IMR-90 (cell line): ENCODE results near the gene CANX. TPM values are rescaled to one million over a fixed set of nuclear protein-coding genes. Genes with fewer than 3 reads are reported as not detected.
A peak's percentile ranks its signal among the peaks of the same experiment; 100 is the strongest.

Source experiments
- ATAC-seq: fragments of 200-7000 bp; cut with Tn5 transposase; 2 replicates; pipeline ENCODE4 v1.9.1; 2020; ENCODE audit warnings: low read depth, mild to moderate bottlenecking, moderate library complexity
- BruUV-seq: library from RNA; stranded (reverse); fragments of 400-500 nt; replicated peaks from 2 replicates; lab custom pipeline; 2021; lab: Mats Ljungman, UMichigan
- CTCF ChIA-PET: fragments of 300-600 bp; formaldehyde crosslinking; extraction: SDS; loops from one replicate; lab custom pipeline; 2021; ENCODE audit warnings: antibody characterized with exemption; lab: Yijun Ruan, JAX
- POLR2A ChIA-PET: fragments of 300-600 bp; sonication (Branson Sonifier 250); formaldehyde crosslinking; loops from one replicate; lab custom pipeline; 2022; ENCODE audit warnings: antibody characterized with exemption; ENCODE audit not compliant: unreplicated experiment; lab: Charles Lee
- DNase-seq: peaks from one replicate; pipeline ENCODE4 v3.0.0; 2013
- H2AFZ ChIP-seq: replicated peaks from 2 replicates; pipeline ENCODE3; 2013; ENCODE audit warnings: low read length, mild to moderate bottlenecking; ENCODE audit not compliant: poor library complexity
- H2AK5ac ChIP-seq: 2 replicates; pipeline ENCODE4 v1.6.1; 2013; ENCODE audit warnings: low read depth, low read length, inconsistent platforms
- H2AK9ac ChIP-seq: replicated peaks from 2 replicates; pipeline ENCODE3; 2013; ENCODE audit warnings: mild to moderate bottlenecking, low read depth, low read length, moderate library complexity; ENCODE audit not compliant: poor library complexity
- H2BK120ac ChIP-seq: 2 replicates; pipeline ENCODE4 v1.6.1; 2013; ENCODE audit warnings: low read depth, low read length, inconsistent platforms
- H2BK15ac ChIP-seq: 3 replicates; pipeline ENCODE4 v1.6.1; 2013; ENCODE audit warnings: low read depth, low read length, inconsistent platforms
- H2BK20ac ChIP-seq: 2 replicates; pipeline ENCODE4 v1.6.1; 2013; ENCODE audit warnings: low read depth, mild to moderate bottlenecking, inconsistent platforms, low read length, moderate library complexity
- H2BK5ac ChIP-seq: 2 replicates; pipeline ENCODE4 v1.6.1; 2013; ENCODE audit warnings: mild to moderate bottlenecking, low read depth, low read length, inconsistent platforms; ENCODE audit not compliant: poor library complexity, severe bottlenecking
- H3K14ac ChIP-seq: replicated peaks from 2 replicates; pipeline ENCODE4 v1.6.1; 2013; ENCODE audit warnings: low read depth, low read length, inconsistent platforms
- H3K18ac ChIP-seq: 2 replicates; pipeline ENCODE4 v1.6.1; 2013; ENCODE audit warnings: low read depth, low read length, control low read depth
- H3K23ac ChIP-seq: 2 replicates; pipeline ENCODE4 v1.6.1; 2013; ENCODE audit warnings: low read depth, low read length, inconsistent platforms
- H3K27ac ChIP-seq: 2 replicates; pipeline ENCODE4 v1.5.1; 2013; ENCODE audit warnings: mild to moderate bottlenecking, control low read depth, low read length; ENCODE audit not compliant: insufficient read depth
- H3K27me3 ChIP-seq: 2 replicates; pipeline ENCODE4 v1.6.1; 2013; ENCODE audit warnings: low read length; ENCODE audit not compliant: control insufficient read depth, insufficient read depth
- H3K36me3 ChIP-seq: 2 replicates; pipeline ENCODE4 v1.6.1; 2013; ENCODE audit warnings: low read length, mixed read lengths; ENCODE audit not compliant: control insufficient read depth, insufficient read depth
- H3K4ac ChIP-seq: 2 replicates; pipeline ENCODE4 v1.6.1; 2013; ENCODE audit warnings: low read depth, low read length, inconsistent platforms
- H3K4me1 ChIP-seq: 2 replicates; pipeline ENCODE4 v1.6.1; 2013; ENCODE audit warnings: low read length, mixed read lengths; ENCODE audit not compliant: control insufficient read depth, insufficient read depth
- H3K4me2 ChIP-seq: 2 replicates; pipeline ENCODE4 v1.6.1; 2013; ENCODE audit warnings: low read depth, mild to moderate bottlenecking, control low read depth, low read length, moderate library complexity
- H3K4me3 ChIP-seq: 2 replicates; pipeline ENCODE4 v1.5.1; 2013; ENCODE audit warnings: low read depth, mild to moderate bottlenecking, control low read depth, low read length, moderate library complexity; ENCODE audit not compliant: insufficient read depth
- H3K56ac ChIP-seq: 2 replicates; pipeline ENCODE4 v1.6.1; 2013; ENCODE audit warnings: low read length, inconsistent platforms; ENCODE audit not compliant: insufficient read depth; ENCODE audit errors: extremely low read depth
- H3K79me1 ChIP-seq, 2 experiments: 2 replicates each; pipeline ENCODE4 v1.6.1; 2013; ENCODE audit warnings: low read length in 2 of 2, inconsistent platforms in 1 of 2, low read depth in 1 of 2
- H3K9ac ChIP-seq: 2 replicates; pipeline ENCODE4 v1.6.1; 2013; ENCODE audit warnings: low read depth, low read length, control low read depth
- H3K9me1 ChIP-seq: 2 replicates; pipeline ENCODE4 v1.6.1; 2013; ENCODE audit warnings: low read length, inconsistent platforms; ENCODE audit not compliant: insufficient read depth
- H3K9me3 ChIP-seq: 2 replicates; pipeline ENCODE4 v1.6.1; 2013; ENCODE audit warnings: low read length; ENCODE audit not compliant: control insufficient read depth, insufficient read depth
- H4K20me1 ChIP-seq: 2 replicates; pipeline ENCODE4 v1.6.1; 2013; ENCODE audit warnings: low read length, inconsistent platforms; ENCODE audit not compliant: insufficient read depth
- H4K5ac ChIP-seq: 2 replicates; pipeline ENCODE4 v1.6.1; 2013; ENCODE audit warnings: mild to moderate bottlenecking, low read depth, low read length, control low read depth
- H4K8ac ChIP-seq, 2 experiments: 2 replicates each; pipeline ENCODE4 v1.6.1; 2013; ENCODE audit warnings: low read depth in 2 of 2, low read length in 2 of 2, control low read depth in 1 of 2, inconsistent platforms in 1 of 2
- H4K91ac ChIP-seq: 2 replicates; pipeline ENCODE4 v1.6.1; 2013; ENCODE audit warnings: low read depth, low read length, inconsistent platforms; ENCODE audit not compliant: insufficient read depth
- BHLHE40 ChIP-seq: fragments of 150-350 bp; IDR thresholded peaks from 2 replicates; pipeline ENCODE4 v1.6.1; 2016; ENCODE audit warnings: mild to moderate bottlenecking, low read depth, low read length
- CEBPB ChIP-seq: IDR thresholded peaks from 2 replicates; pipeline ENCODE4 v1.6.1; 2012; ENCODE audit warnings: low read depth, low read length, improper control_type of control experiment
- CHD1 ChIP-seq: IDR thresholded peaks from 2 replicates; pipeline ENCODE4 v1.6.1; 2012; ENCODE audit warnings: low read depth, low read length, improper control_type of control experiment
- CTCF ChIP-seq: conservative IDR thresholded peaks from 2 replicates; pipeline ENCODE4 v1.5.1; 2012; ENCODE audit warnings: mild to moderate bottlenecking, low read depth, low read length, improper control_type of control experiment
- ELK1 ChIP-seq: fragments of 150-350 bp; IDR thresholded peaks from 2 replicates; pipeline ENCODE4 v1.6.1; 2016; ENCODE audit warnings: low read depth, mild to moderate bottlenecking, low read length, moderate library complexity, borderline replicate concordance
- FOS ChIP-seq: fragments of 150-350 bp; IDR thresholded peaks from 2 replicates; pipeline ENCODE4 v1.6.1; 2016; ENCODE audit warnings: low read depth, low read length
- MAFK ChIP-seq: IDR thresholded peaks from 2 replicates; pipeline ENCODE4 v1.6.1; 2012; ENCODE audit warnings: low read depth, low read length, improper control_type of control experiment
- MAZ ChIP-seq: IDR thresholded peaks from 2 replicates; pipeline ENCODE4 v1.6.1; 2012; ENCODE audit warnings: low read depth, mild to moderate bottlenecking, low read length, improper control_type of control experiment, moderate library complexity, borderline replicate concordance
- MXI1 ChIP-seq: IDR thresholded peaks from 2 replicates; pipeline ENCODE4 v1.6.1; 2012; ENCODE audit warnings: low read depth, mild to moderate bottlenecking, low read length, moderate library complexity, borderline replicate concordance
- NFE2L2 ChIP-seq: fragments of 150-350 bp; IDR thresholded peaks from 2 replicates; pipeline ENCODE4 v1.6.1; 2016; ENCODE audit warnings: low read depth, mild to moderate bottlenecking, low read length
- POLR2A ChIP-seq: IDR thresholded peaks from 2 replicates; pipeline ENCODE4 v1.6.1; 2012; ENCODE audit warnings: mild to moderate bottlenecking, low read depth, low read length
- RAD21 ChIP-seq: IDR thresholded peaks from 2 replicates; pipeline ENCODE4 v1.6.1; 2012; ENCODE audit warnings: low read length, improper control_type of control experiment
- RCOR1 ChIP-seq: IDR thresholded peaks from 2 replicates; pipeline ENCODE4 v1.6.1; 2012; ENCODE audit warnings: mild to moderate bottlenecking, low read length, improper control_type of control experiment; ENCODE audit not compliant: insufficient replicate concordance
- RFX5 ChIP-seq: IDR thresholded peaks from 2 replicates; pipeline ENCODE4 v1.8.0; 2012; ENCODE audit warnings: low read depth, mild to moderate bottlenecking, low read length, moderate library complexity
- SMC3 ChIP-seq: fragments of 150-350 bp; IDR thresholded peaks from 2 replicates; pipeline ENCODE4 v1.6.1; 2016; ENCODE audit warnings: low read depth, mild to moderate bottlenecking, antibody characterized with exemption, low read length, moderate library complexity
- USF2 ChIP-seq: fragments of 150-350 bp; IDR thresholded peaks from 2 replicates; pipeline ENCODE4 v1.6.1; 2017; ENCODE audit warnings: mild to moderate bottlenecking, antibody characterized with exemption, low read length, low read depth
- WGBS, 2 experiments: methylation state at CpG; one replicate each; pipeline versions ENCODE4 v1.1.5 to v1.1.7; 2013; ENCODE audit warnings: missing lambda C conversion rate in 2 of 2; ENCODE audit not compliant: insufficient read length in 1 of 2; ENCODE audit errors: extremely low coverage in 2 of 2; 5-methylcytosine and 5-hydroxymethylcytosine counted together
- dilution Hi-C: fragments of 300-500 bp; cut with HindIII; formaldehyde crosslinking; loops from one replicate; pipeline ENCODE4 v1.14.3; 2018; ENCODE audit warnings: low sequenced_read_pairs; ENCODE audit not compliant: unreplicated experiment
- in situ Hi-C: fragments of 300-500 bp; cut with MboI; formaldehyde crosslinking; loops from 3 replicates; pipeline ENCODE4 v1.14.3; 2019; ENCODE audit warnings: low sequenced_read_pairs, inconsistent platforms, mixed read lengths
- intact Hi-C: fragments of 100-400 bp; cut with micrococcal nuclease; formaldehyde crosslinking; loops from 2 replicates; pipeline ENCODE4 v1.10.0; 2022
- polyA plus RNA-seq, 3 experiments: library from polyadenylated mRNA; depleted of rRNA; stranded (reverse); fragments of >200 nt; gene quantifications; 2 replicates each; pipeline ENCODE4 v1.2.3, GENCODE V29; 2012; ENCODE audit warnings: low replicate concordance in 1 of 3
- total RNA-seq: library from RNA; depleted of rRNA; stranded (reverse); fragments of >200 nt; gene quantifications from 2 replicates; pipeline ENCODE4 v1.2.3, GENCODE V29; 2012

CANX gene
- total and polyA plus RNA-seq, 2 of the 4 experiments (the other 2 are of a cell fraction) = 216 to 345 TPM

- H3K36me3 ChIP-seq = peaks cover 48% of the 10 kb centered on the region
- no peak overlapping the region for H3K27ac ChIP-seq
- H4K20me1 ChIP-seq = peaks cover 30% of the 10 kb centered on the region
- WGBS, 2 experiments = 95% methylated on average over 4 of the region's 9 CpGs; no CpG with 5 or more reads in 1 of the 2 experiments
- intact Hi-C loops (no loop called here), in situ Hi-C loops (no loop called here), dilution Hi-C loops (no loop called here)
- H3K79me1 ChIP-seq = peaks cover 37 to 76% of the 10 kb centered on the region in 2 experiments
- DNase-seq (no peak), ATAC-seq (no peak)
- H3K18ac ChIP-seq = no peak overlapping the region
- no peak overlapping the region for H3K4me2 ChIP-seq
- H3K4me3 ChIP-seq = no peak overlapping the region
- ChIA-PET POLR2A (no interaction called here), CTCF (interaction anchor here (0.9 kb wide), 1 partner anchor 13 kb away, joined by 3 read pairs; no protein-coding TSS in a partner anchor)
- H2BK5ac ChIP-seq = no peak overlapping the region
- peak overlapping the region; percentile 49; the same call in 1 of the 2 replicates for H2AK5ac ChIP-seq
- peaks cover 12% of the 10 kb centered on the region for H3K9me1 ChIP-seq
- no TSS peak for BruUV-seq
- no peak overlapping the region for H2BK20ac ChIP-seq
- H2BK120ac ChIP-seq = no peak overlapping the region
- no peaks in the 10 kb centered on the region for H3K27me3 ChIP-seq
- H3K9me3 ChIP-seq = no peaks in the 10 kb centered on the region
- TF ChIP-seq CHD1 (no peak), MXI1 (no peak), MAZ (no peak), USF2 (no peak), BHLHE40 (no peak), NFE2L2 (no peak), POLR2A (no peak), MAFK (no peak), RCOR1 (no peak), RAD21 (no peak), RFX5 (no peak), CTCF (no peak), SMC3 (no peak), ELK1 (no peak), CEBPB (no peak), FOS (no peak)
- H2AK9ac ChIP-seq = no peak overlapping the region
- H2AFZ ChIP-seq = no peak overlapping the region
- peaks cover 25% of the 10 kb centered on the region for H3K4me1 ChIP-seq
- H4K8ac ChIP-seq = no peak overlapping the region
- no peak overlapping the region for H4K5ac ChIP-seq
- no peak overlapping the region for H3K9ac ChIP-seq
- no peak overlapping the region for H3K4ac ChIP-seq
- no peak overlapping the region for H3K23ac ChIP-seq
- H2BK15ac ChIP-seq = no peak overlapping the region
- H4K91ac ChIP-seq = no peak overlapping the region
- H3K14ac ChIP-seq = no peak overlapping the region
- no peak overlapping the region for H3K56ac ChIP-seq
Measured at GRCh38 chr5:179767496-179768100, 68.8 kb downstream of the CANX start.
